Endodermal cell (in vitro differentiated cells): ENCODE results near the gene EPM2A. TPM values are rescaled to one million over a fixed set of nuclear protein-coding genes. Genes with fewer than 3 reads are reported as not detected.

Source experiments
- DNase-seq: peaks from one replicate; pipeline ENCODE4 v3.0.0-alpha.2; 2017
- H3K27ac ChIP-seq: 2 replicates; pipeline ENCODE4 v1.5.1; 2013; ENCODE audit warnings: mild to moderate bottlenecking, low read depth, low read length, moderate library complexity
- H3K27me3 ChIP-seq: 2 replicates; pipeline ENCODE4 v1.6.1; 2013; ENCODE audit warnings: mild to moderate bottlenecking, low read length, moderate library complexity; ENCODE audit not compliant: insufficient read depth, control insufficient read depth, poor library complexity, severe bottlenecking
- H3K36me3 ChIP-seq: 2 replicates; pipeline ENCODE4 v1.7.0; 2013; ENCODE audit warnings: mild to moderate bottlenecking, low read length, moderate library complexity; ENCODE audit not compliant: control insufficient read depth, insufficient read depth
- H3K4me1 ChIP-seq: one replicate; pipeline ENCODE4 v1.7.0; 2013; ENCODE audit warnings: low read length; ENCODE audit not compliant: control insufficient read depth, insufficient read depth
- H3K4me3 ChIP-seq: 2 replicates; pipeline ENCODE4 v1.5.1; 2013; ENCODE audit warnings: mild to moderate bottlenecking, low read length, moderate library complexity
- H3K9ac ChIP-seq: 2 replicates; pipeline ENCODE4 v1.6.1; 2013; ENCODE audit warnings: mild to moderate bottlenecking, low read length, moderate library complexity; ENCODE audit not compliant: poor library complexity, severe bottlenecking; ENCODE audit errors: extremely low read depth
- H3K9me3 ChIP-seq: 2 replicates; pipeline ENCODE4 v1.6.1; 2013; ENCODE audit warnings: mild to moderate bottlenecking, low read length, moderate library complexity; ENCODE audit not compliant: control insufficient read depth
- H3K27ac Mint-ChIP-seq: 2 replicates; pipeline ENCODE4 v1.8.0; 2020; ENCODE audit warnings: mixed read lengths
- H3K27me3 Mint-ChIP-seq: 2 replicates; pipeline ENCODE4 v1.8.0; 2021; ENCODE audit warnings: mild to moderate bottlenecking, mixed read lengths; ENCODE audit not compliant: insufficient read depth
- H3K36me3 Mint-ChIP-seq: 2 replicates; pipeline ENCODE4 v1.8.0; 2020; ENCODE audit warnings: low read depth, mixed read lengths
- H3K4me1 Mint-ChIP-seq: 2 replicates; pipeline ENCODE4 v1.8.0; 2020; ENCODE audit warnings: mixed read lengths
- H3K4me3 Mint-ChIP-seq: 2 replicates; pipeline ENCODE4 v1.8.0; 2020; ENCODE audit warnings: mild to moderate bottlenecking, moderate library complexity, mixed read lengths
- H3K9me3 Mint-ChIP-seq: 2 replicates; pipeline ENCODE4 v1.8.0; 2020; ENCODE audit warnings: mild to moderate bottlenecking, mixed read lengths
- WGBS, 2 experiments: methylation state at CpG; one replicate each; pipeline versions ENCODE4 v1.1.5 to v1.1.7; 2013; ENCODE audit warnings: missing lambda C conversion rate in 2 of 2, mixed read lengths in 1 of 2; ENCODE audit not compliant: insufficient coverage in 1 of 2, insufficient read length in 1 of 2; 5-methylcytosine and 5-hydroxymethylcytosine counted together
- total RNA-seq, 2 donors: library from RNA; stranded (reverse); fragmentation: NEBNext Ultra II Directional in 1 of 2; extraction: Animal tissue kit (Norgen Biotek cat#: 25700) in 1 of 2; gene quantifications; 2 replicates in 1 of 2; 3 replicates in 1 of 2; pipeline ENCODE4 v1.2.1, GENCODE V29; 2021
- TF ChIP-seq, protein P1 (sequence below): fragments of 200-600 bp; sonication (generic); conservative IDR thresholded peaks from 2 replicates; pipeline ENCODE4 v1.5.0; 2021; ENCODE audit warnings: antibody characterized with exemption, mild to moderate bottlenecking

The EPM2A gene
- total RNA-seq, 2 donors from 2014 or later, result 5.1 to 7.2 TPM

- Mint-ChIP-seq H3K9me3 (no peaks in the 10 kb centered on the region), H3K4me1 (peaks cover 16% of the 10 kb centered on the region), H3K27me3 (no peaks in the 10 kb centered on the region), H3K27ac (no peak overlapping the region), H3K4me3 (no peak overlapping the region), H3K36me3 (no peaks in the 10 kb centered on the region)
- Histone ChIP-seq H3K27ac (no peak overlapping the region), H3K36me3 (no peaks in the 10 kb centered on the region), H3K4me3 (no peak overlapping the region), H3K9me3 (peaks cover 15% of the 10 kb centered on the region), H3K4me1 (peaks cover 3% of the 10 kb centered on the region), H3K27me3 (no peaks in the 10 kb centered on the region), H3K9ac (no peak overlapping the region)
- no peak for DNase-seq
- WGBS, 2 experiments, result 87 to 97% methylated on average over 6 of the region's 6 CpGs
- TF ChIP-seq, protein P1, sequence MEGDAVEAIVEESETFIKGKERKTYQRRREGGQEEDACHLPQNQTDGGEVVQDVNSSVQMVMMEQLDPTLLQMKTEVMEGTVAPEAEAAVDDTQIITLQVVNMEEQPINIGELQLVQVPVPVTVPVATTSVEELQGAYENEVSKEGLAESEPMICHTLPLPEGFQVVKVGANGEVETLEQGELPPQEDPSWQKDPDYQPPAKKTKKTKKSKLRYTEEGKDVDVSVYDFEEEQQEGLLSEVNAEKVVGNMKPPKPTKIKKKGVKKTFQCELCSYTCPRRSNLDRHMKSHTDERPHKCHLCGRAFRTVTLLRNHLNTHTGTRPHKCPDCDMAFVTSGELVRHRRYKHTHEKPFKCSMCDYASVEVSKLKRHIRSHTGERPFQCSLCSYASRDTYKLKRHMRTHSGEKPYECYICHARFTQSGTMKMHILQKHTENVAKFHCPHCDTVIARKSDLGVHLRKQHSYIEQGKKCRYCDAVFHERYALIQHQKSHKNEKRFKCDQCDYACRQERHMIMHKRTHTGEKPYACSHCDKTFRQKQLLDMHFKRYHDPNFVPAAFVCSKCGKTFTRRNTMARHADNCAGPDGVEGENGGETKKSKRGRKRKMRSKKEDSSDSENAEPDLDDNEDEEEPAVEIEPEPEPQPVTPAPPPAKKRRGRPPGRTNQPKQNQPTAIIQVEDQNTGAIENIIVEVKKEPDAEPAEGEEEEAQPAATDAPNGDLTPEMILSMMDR, result no peak
Observed at GRCh38 chr6:145632971-145633370, 102.3 kb downstream of the EPM2A start.

DNA sequence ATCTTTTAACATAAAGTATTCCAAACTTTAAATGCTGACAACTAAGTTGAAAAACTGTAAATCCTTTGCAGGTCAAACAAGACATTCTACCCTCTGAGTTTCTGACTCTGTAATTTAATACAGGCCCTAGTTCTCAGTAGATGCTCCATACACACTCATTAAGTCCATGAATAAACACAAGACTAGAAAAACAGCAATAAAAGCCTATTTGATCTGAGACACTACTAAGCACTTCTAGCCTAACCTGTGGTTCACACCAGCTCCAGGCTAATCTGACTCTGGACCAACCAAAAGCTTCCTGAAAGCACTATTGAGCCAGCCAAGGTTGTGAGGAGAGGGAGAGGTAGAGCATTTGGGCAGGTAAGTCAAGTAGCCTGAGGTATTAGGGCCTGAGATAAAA is 103.9 kb downstream of the EPM2A start:
- Histone ChIP-seq H3K27me3 (no peaks in the 10 kb centered on the region), H3K9ac (no peak overlapping the region), H3K4me1 (no peaks in the 10 kb centered on the region), H3K36me3 (no peaks in the 10 kb centered on the region), H3K9me3 (peaks cover 15% of the 10 kb centered on the region), H3K27ac (no peak overlapping the region), H3K4me3 (no peak overlapping the region)
- Mint-ChIP-seq H3K4me1 (peaks cover 13% of the 10 kb centered on the region), H3K4me3 (no peak overlapping the region), H3K27me3 (no peaks in the 10 kb centered on the region), H3K27ac (no peak overlapping the region), H3K36me3 (no peaks in the 10 kb centered on the region), H3K9me3 (no peaks in the 10 kb centered on the region)
- DNase-seq, result no peak
- TF ChIP-seq, protein P1, result no peak

- no peaks in the 10 kb centered on the region for H3K9me3 Mint-ChIP-seq
- H3K9me3 ChIP-seq, result peaks cover 15% of the 10 kb centered on the region
- TF ChIP-seq, protein P1, result no peak
- H3K36me3 Mint-ChIP-seq, result no peaks in the 10 kb centered on the region
- H3K4me1 Mint-ChIP-seq, result peaks cover 13% of the 10 kb centered on the region
- H3K9ac ChIP-seq, result no peak overlapping the region
- H3K27me3 ChIP-seq, result no peaks in the 10 kb centered on the region
- 88 to 100% methylated on average over 2 to 3 of the region's 3 CpGs for WGBS, 2 experiments
- no peaks in the 10 kb centered on the region for H3K36me3 ChIP-seq
- H3K27ac ChIP-seq, result no peak overlapping the region
- no peak overlapping the region for H3K4me3 Mint-ChIP-seq
- H3K4me1 ChIP-seq, result no peaks in the 10 kb centered on the region
- no peak overlapping the region for H3K27ac Mint-ChIP-seq
- no peak overlapping the region for H3K4me3 ChIP-seq
- no peak for DNase-seq
- no peaks in the 10 kb centered on the region for H3K27me3 Mint-ChIP-seq
Observed at GRCh38 chr6:145630598-145630997, 104.7 kb downstream of the EPM2A start.
